Astrocyte of the cerebellum (primary cell): ENCODE results near the gene RNLS.

Experiments used
- DNase-seq: peaks from one replicate; pipeline ENCODE4 v3.0.0-alpha.2; 2011; ENCODE audit warnings: low read depth
- H3K4me3 ChIP-seq: 2 replicates; pipeline ENCODE4 v1.5.1; 2011; ENCODE audit warnings: mild to moderate bottlenecking, low read depth, low read length, moderate library complexity
- CTCF ChIP-seq: IDR thresholded peaks from 2 replicates; pipeline ENCODE4 v1.5.1; 2012; ENCODE audit warnings: low read length, low read depth, moderate library complexity, mild to moderate bottlenecking; ENCODE audit errors: missing control alignments
- in situ Hi-C: cut with HindIII; loops from 2 replicates; pipeline ENCODE4 v1.10.0; 2017; ENCODE audit warnings: low sequenced_read_pairs

The RNLS gene

GRCh38 chr10:88474884-88475844 is 108.0 kb downstream of the RNLS start:
- in situ Hi-C loops, result no loop called here
- no peak for TF ChIP-seq CTCF
- DNase-seq, result no peak
- no peak overlapping the region for H3K4me3 ChIP-seq

GRCh38 chr10:88473989-88474883 is 108.9 kb downstream of the RNLS start:
- no peak overlapping the region for H3K4me3 ChIP-seq
- in situ Hi-C loops, result no loop called here
- TF ChIP-seq CTCF, result no peak
- no peak for DNase-seq

GRCh38 chr10:88472540-88472939 is 110.6 kb downstream of the RNLS start:
- TF ChIP-seq CTCF, result no peak
- no peak overlapping the region for H3K4me3 ChIP-seq
- in situ Hi-C loops, result no loop called here
- DNase-seq, result no peak

- no peak for DNase-seq
- H3K4me3 ChIP-seq, result no peak overlapping the region
- in situ Hi-C loops, result no loop called here
- no peak for TF ChIP-seq CTCF
Measured at GRCh38 chr10:88471899-88472298, 111.2 kb downstream of the RNLS start.

- no peak overlapping the region for H3K4me3 ChIP-seq
- in situ Hi-C loops, result no loop called here
- no peak for DNase-seq
- TF ChIP-seq CTCF, result no peak
Measured at GRCh38 chr10:88467835-88468485, 115.2 kb downstream of the RNLS start.

GRCh38 chr10:88466786-88467185 is 116.3 kb downstream of the RNLS start:
- DNase-seq, result no peak
- no peak for TF ChIP-seq CTCF
- in situ Hi-C loops, result no loop called here
- H3K4me3 ChIP-seq, result no peak overlapping the region
